ENCODE measurements around the gene CBLB.

The CBLB gene

GRCh38 chr3:105781871-105782270 lies 86.9 kb downstream of the CBLB start:
- no peak overlapping the region for H3K4me3 ChIP-seq (ENCODE audit: low read depth, low read length)
- TF ChIP-seq CTCF (IDR thresholded peaks at IDR 0.05; ENCODE audit: low read depth, low read length): no peak

- TF ChIP-seq CTCF (IDR thresholded peaks at IDR 0.05; ENCODE audit: low read depth, low read length): no peak
- no peak overlapping the region for H3K4me3 ChIP-seq (ENCODE audit: low read depth, low read length)
Observed at GRCh38 chr3:105780107-105780506, 88.7 kb downstream of the CBLB start.

GRCh38 chr3:105775368-105775767 lies 93.4 kb downstream of the CBLB start:
- no peak for TF ChIP-seq CTCF (IDR thresholded peaks at IDR 0.05; ENCODE audit: low read depth, low read length)
- H3K4me3 ChIP-seq (ENCODE audit: low read depth, low read length): no peak overlapping the region

GRCh38 chr3:105774444-105775180 lies 94.2 kb downstream of the CBLB start:
- TF ChIP-seq CTCF (IDR thresholded peaks at IDR 0.05; ENCODE audit: low read depth, low read length): no peak
- H3K4me3 ChIP-seq (ENCODE audit: low read depth, low read length): no peak overlapping the region

- TF ChIP-seq CTCF (IDR thresholded peaks at IDR 0.05; ENCODE audit: low read depth, low read length): no peak
- no peak overlapping the region for H3K4me3 ChIP-seq (ENCODE audit: low read depth, low read length)
Observed at GRCh38 chr3:105773291-105773690, 95.5 kb downstream of the CBLB start.

- no peak overlapping the region for H3K4me3 ChIP-seq (ENCODE audit: low read depth, low read length)
- TF ChIP-seq CTCF (IDR thresholded peaks at IDR 0.05; ENCODE audit: low read depth, low read length): no peak
Observed at GRCh38 chr3:105772635-105773034, 96.2 kb downstream of the CBLB start.

GRCh38 chr3:105771392-105771791 lies 97.4 kb downstream of the CBLB start:
- no peak for TF ChIP-seq CTCF (IDR thresholded peaks at IDR 0.05; ENCODE audit: low read depth, low read length)

More at GRCh38 chr3:105771392-105771791, 97.4 kb downstream of the CBLB start:
- H3K4me3 ChIP-seq (ENCODE audit: low read depth, low read length): no peak overlapping the region

Data from WI38 (cell line).